Fibroblast of skin of abdomen (primary cell): ENCODE data around the gene ABCA1.
"Not testable (repeated sequence)": the region's sequence is repeated elsewhere in the genome, so short reads cannot be mapped to it uniquely, and the experiment has no call there.

Experiments used
- DNase-seq: peaks from one replicate; pipeline ENCODE4 v3.0.0-alpha.2; 2013

ABCA1 gene

DNA sequence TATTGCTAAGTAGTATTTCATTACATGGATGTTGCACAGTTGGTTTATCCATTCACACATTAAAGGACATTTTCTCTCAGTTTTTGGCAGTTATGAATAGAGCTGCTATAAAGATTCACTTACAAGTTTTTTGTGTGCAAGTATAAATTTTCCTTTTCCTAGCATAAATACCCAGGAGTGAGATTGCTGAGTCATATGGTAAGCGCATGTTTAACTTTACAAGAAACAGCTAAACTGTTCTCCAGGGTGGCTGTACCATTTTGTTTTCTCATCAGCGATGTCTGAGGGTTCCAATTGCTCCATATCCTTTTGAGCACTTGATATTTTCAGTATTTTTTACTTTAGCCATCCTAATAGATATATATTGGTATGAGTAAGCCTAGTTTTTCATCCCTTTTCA, 16.4 kb upstream of the ABCA1 start:
- peak; percentile 32 for DNase-seq

DNA sequence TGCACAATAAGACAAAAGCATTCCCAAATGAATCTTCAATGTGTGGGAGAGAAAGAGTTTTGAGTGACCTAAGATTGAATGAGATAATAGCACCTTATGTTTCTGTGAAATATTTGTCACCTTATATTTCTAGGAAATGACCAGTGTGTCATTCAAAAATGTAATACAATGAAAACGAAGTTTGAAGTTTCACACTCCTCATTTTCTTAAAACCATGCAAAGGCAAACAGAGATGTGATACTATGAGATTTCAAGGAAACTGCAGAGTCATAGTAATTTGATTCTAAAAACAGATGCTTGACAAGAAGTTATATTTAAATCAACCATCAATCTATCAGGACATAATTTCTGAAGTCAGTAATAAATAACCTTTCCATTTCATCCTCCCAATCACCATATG, 13.6 kb upstream of the ABCA1 start:
- no peak for DNase-seq

GRCh38 chr9:104936291-104936690, 8.3 kb upstream of the ABCA1 start:
- DNase-seq, result no peak

GRCh38 chr9:104935501-104935810, 7.5 kb upstream of the ABCA1 start:
- DNase-seq, result not testable (repeated sequence)

DNA sequence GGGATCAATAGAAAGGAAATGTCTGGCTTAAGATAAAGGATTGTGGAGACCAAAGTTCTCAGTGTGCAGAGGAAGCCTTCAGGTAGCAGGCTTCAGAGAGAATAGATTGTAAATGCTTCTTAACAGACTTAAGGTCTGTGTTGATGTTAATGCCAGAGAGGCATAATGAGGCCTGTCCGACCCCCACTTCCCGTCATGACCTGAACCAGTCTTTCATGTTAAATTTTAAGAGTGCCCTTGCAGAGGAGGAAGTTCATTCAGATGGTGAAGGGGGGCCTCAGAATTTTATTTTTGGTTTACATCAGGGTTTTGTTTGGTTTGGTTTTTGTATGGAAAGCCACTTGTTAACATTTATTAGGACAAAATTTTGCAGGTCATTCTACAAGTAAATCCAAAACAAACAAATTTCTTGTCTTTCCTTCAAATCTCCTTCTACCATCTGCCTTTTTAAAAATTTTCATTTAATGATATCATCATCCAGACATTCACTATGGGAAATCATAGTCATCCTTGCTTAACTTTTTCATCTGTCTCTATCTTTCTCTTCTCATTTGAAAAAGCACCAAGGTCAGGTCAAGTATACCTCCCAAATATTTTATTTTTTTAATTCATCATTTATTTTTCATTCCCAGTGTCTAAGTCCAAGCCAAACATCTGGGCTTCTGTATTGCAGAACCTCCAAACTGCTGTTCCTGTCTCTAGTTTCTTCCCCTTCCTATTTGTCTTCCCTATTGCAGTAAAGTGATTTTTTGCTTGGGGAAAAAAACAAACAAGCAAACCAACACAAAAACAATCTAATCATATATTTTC, 6.9 kb upstream of the ABCA1 start:
- DNase-seq, result no peak

- DNase-seq, result not testable (repeated sequence)
These were observed 5.1 kb upstream of the ABCA1 start for GRCh38 chr9:104933091-104933490.

GRCh38 chr9:104931256-104931655, 3.3 kb upstream of the ABCA1 start:
- DNase-seq, result no peak

- DNase-seq, result no peak
These were observed 591 bp downstream of the ABCA1 start for GRCh38 chr9:104927216-104927911.

DNA sequence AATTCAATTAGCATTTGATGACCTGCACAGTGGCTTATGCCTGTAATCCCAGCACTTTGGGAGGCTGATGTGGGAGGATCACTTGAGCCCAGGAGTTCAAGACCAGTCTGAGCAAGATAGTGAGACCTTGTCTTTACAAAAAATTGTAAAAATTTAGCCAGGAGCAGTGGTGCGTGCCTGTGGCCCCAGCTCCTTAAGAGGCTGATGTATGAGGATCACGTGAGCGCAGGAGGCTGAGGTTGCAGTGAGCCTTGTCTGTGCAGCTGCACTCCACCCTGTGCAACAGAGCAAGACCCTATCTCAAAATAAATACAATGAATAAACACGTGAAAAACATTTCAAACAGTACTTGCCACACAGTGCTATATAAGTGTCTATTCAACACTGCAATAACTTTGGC, 4.2 kb downstream of the ABCA1 start:
- no peak for DNase-seq

- peak; percentile 87 for DNase-seq
These were observed 4.7 kb downstream of the ABCA1 start for GRCh38 chr9:104923289-104923688.

DNA sequence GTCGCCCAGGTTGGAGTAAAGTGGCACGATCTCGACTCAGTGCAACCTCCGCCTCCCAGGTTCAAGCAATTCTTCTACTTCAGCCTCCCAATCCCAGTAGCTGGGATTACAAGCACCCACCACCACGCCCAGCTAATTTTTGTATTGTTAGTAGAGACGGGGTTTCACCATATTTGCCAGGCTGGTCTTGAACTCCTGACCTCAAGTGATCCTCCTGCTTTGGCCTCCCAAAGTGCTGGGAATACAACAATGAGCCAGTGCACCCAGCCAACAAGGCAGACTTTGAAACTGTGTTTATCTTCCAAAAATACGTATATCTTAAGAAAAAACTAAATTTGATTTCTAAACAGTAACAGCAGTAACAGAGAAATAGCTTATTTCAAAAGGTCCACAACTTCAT, 5.2 kb downstream of the ABCA1 start:
- not testable (repeated sequence) for DNase-seq

- no peak for DNase-seq
These were observed 6.8 kb downstream of the ABCA1 start for GRCh38 chr9:104921067-104921741.

DNA sequence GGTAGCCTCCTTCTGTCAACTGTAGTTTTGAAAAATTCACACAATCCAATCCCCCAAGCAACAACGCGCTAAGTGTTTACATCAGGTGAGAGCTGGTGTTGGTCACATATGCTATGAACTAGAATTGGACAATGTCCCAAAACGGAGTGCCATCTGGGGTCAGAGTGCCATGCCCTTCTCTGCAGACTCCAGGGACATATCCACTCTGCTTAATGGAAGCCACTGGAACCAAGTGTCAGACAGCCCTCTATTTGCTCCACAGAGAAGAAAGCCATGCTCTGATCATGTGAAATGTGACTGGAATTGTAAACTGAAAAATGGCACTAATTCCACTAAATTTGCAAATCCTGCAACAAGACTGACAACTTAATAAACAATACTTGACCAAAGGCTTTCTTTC, 12.2 kb downstream of the ABCA1 start:
- no peak for DNase-seq

DNA sequence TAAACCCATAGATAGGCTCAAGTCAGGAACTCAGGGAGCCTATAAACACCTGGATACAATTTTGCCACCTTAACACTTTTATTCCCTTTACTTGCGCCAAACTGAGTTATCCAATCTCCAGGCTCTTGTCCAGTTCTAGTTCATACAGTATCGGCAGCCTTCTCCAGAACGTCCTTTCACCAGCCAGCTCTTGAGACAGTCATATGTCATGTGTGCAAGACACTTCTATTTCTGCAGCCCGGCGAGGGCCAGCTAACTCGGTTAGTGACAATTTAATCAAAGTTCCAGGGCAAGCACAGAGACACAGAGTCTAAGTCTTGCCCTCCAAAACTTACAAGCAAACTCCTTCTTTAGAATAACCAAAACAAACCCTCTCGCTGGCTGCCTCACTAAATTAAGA, 12.9 kb downstream of the ABCA1 start:
- no peak for DNase-seq

GRCh38 chr9:104914466-104914865, 13.5 kb downstream of the ABCA1 start:
- DNase-seq, result no peak

- no peak for DNase-seq
These were observed 15.3 kb downstream of the ABCA1 start for GRCh38 chr9:104912606-104913005.

DNA sequence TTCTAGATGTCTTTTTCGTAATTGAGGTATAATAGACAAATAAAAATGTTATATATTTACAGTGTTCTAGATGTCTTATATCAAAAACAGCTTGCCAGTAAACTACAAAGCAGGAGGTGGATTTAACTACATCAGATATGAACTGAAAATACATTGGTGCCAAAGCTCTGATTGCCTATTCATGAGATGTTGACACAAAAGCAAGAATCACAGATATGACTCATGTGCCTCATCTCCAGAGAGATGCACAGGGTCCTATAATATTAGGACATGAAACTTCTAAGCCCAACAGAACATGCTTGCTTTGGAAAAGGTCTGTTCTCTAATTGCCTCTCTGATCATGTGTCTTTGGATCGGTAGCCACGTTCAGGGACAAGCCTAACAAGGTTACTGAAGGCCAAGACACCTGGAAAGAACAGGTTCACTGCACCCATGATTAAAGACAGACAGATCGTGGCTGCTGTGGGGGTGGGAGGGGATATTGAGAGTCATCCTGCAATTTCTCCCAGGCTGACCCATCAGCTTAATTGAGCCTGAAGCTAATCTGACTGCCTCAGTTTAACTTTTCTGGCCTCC, 16.8 kb downstream of the ABCA1 start:
- DNase-seq, result no peak

GRCh38 chr9:104907278-104907951, 20.5 kb downstream of the ABCA1 start:
- peak; percentile 87 for DNase-seq

GRCh38 chr9:104906441-104907277, 21.3 kb downstream of the ABCA1 start:
- DNase-seq, result peak; percentile 56

GRCh38 chr9:104905931-104906330, 22.0 kb downstream of the ABCA1 start:
- DNase-seq, result no peak

- no peak for DNase-seq
These were observed 22.6 kb downstream of the ABCA1 start for GRCh38 chr9:104905153-104905901.
